Neural crest cell (in vitro differentiated cells): ENCODE results near the gene TMCC3. TPM values are rescaled to one million over a fixed set of nuclear protein-coding genes. Genes with fewer than 3 reads are reported as not detected.
A peak's percentile ranks its signal among the peaks of the same experiment; 100 is the strongest.
"Not testable (repeated sequence)": the region's sequence is repeated elsewhere in the genome, so short reads cannot be mapped to it uniquely, and the experiment has no call there.

Experiments used
- DNase-seq: peaks from one replicate; pipeline ENCODE4 v3.0.0; 2021; ENCODE audit warnings: low read depth, mixed read lengths, low spot score
- H3K27ac Mint-ChIP-seq: one replicate; pipeline ENCODE4 v1.8.0; 2021; ENCODE audit warnings: mild to moderate bottlenecking, mixed read lengths; ENCODE audit not compliant: unreplicated experiment
- H3K27me3 Mint-ChIP-seq: 2 replicates; pipeline ENCODE4 v1.8.0; 2021; ENCODE audit warnings: low read depth, mild to moderate bottlenecking, mixed read lengths
- H3K36me3 Mint-ChIP-seq: 2 replicates; pipeline ENCODE4 v1.8.0; 2021; ENCODE audit warnings: low read depth, mild to moderate bottlenecking, mixed read lengths
- H3K4me1 Mint-ChIP-seq: 2 replicates; pipeline ENCODE4 v1.8.0; 2021; ENCODE audit warnings: mixed read lengths
- H3K4me3 Mint-ChIP-seq: one replicate; pipeline ENCODE4 v1.8.0; 2021; ENCODE audit warnings: mild to moderate bottlenecking, mixed read lengths
- H3K9me3 Mint-ChIP-seq: 2 replicates; pipeline ENCODE4 v1.8.0; 2021; ENCODE audit warnings: mixed read lengths
- total RNA-seq: library from RNA; stranded (reverse); gene quantifications from 2 replicates; pipeline ENCODE4 v1.2.1, GENCODE V29; 2021
- TF ChIP-seq, protein P1 (sequence below): fragments of 200-600 bp; sonication (generic); conservative IDR thresholded peaks from 2 replicates; pipeline ENCODE4 v1.5.0; 2021; ENCODE audit warnings: antibody characterized with exemption, mild to moderate bottlenecking

The TMCC3 gene
- total RNA-seq, 1 donor from 2014 or later: 3.4 TPM

DNA sequence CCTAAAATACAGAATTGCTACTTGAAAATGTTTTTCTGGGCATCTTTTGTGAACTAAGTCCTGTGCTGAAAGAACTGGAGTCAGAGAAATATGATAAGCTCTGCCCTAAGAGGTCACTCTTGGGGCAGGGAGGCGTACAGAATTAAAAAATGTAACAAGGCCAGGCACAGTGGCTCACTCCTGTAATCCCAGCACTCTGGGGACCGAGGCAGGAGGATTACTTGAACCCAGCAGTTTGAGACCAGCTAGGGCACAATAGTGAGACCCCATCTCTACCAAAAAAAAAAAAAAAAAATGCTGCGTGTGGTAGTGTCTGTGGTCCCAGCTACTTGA lies 46.0 kb downstream of the TMCC3 start:
- H3K27me3 Mint-ChIP-seq: no peaks in the 10 kb centered on the region
- no peak overlapping the region for H3K4me3 Mint-ChIP-seq
- peaks cover under 1% of the 10 kb centered on the region for H3K4me1 Mint-ChIP-seq
- no peak overlapping the region for H3K27ac Mint-ChIP-seq
- peaks cover 5% of the 10 kb centered on the region for H3K9me3 Mint-ChIP-seq
- H3K36me3 Mint-ChIP-seq: peaks cover 10% of the 10 kb centered on the region
- TF ChIP-seq, protein P1, sequence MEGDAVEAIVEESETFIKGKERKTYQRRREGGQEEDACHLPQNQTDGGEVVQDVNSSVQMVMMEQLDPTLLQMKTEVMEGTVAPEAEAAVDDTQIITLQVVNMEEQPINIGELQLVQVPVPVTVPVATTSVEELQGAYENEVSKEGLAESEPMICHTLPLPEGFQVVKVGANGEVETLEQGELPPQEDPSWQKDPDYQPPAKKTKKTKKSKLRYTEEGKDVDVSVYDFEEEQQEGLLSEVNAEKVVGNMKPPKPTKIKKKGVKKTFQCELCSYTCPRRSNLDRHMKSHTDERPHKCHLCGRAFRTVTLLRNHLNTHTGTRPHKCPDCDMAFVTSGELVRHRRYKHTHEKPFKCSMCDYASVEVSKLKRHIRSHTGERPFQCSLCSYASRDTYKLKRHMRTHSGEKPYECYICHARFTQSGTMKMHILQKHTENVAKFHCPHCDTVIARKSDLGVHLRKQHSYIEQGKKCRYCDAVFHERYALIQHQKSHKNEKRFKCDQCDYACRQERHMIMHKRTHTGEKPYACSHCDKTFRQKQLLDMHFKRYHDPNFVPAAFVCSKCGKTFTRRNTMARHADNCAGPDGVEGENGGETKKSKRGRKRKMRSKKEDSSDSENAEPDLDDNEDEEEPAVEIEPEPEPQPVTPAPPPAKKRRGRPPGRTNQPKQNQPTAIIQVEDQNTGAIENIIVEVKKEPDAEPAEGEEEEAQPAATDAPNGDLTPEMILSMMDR: no peak
- DNase-seq: no peak

GRCh38 chr12:94603434-94604365 lies 46.7 kb downstream of the TMCC3 start:
- peaks cover 5% of the 10 kb centered on the region for H3K9me3 Mint-ChIP-seq
- peaks cover 6% of the 10 kb centered on the region for H3K4me1 Mint-ChIP-seq
- no peaks in the 10 kb centered on the region for H3K27me3 Mint-ChIP-seq
- no peak for DNase-seq
- no peak overlapping the region for H3K27ac Mint-ChIP-seq
- peaks cover 10% of the 10 kb centered on the region for H3K36me3 Mint-ChIP-seq
- TF ChIP-seq, protein P1: peak; percentile 64
- H3K4me3 Mint-ChIP-seq: no peak overlapping the region

DNA sequence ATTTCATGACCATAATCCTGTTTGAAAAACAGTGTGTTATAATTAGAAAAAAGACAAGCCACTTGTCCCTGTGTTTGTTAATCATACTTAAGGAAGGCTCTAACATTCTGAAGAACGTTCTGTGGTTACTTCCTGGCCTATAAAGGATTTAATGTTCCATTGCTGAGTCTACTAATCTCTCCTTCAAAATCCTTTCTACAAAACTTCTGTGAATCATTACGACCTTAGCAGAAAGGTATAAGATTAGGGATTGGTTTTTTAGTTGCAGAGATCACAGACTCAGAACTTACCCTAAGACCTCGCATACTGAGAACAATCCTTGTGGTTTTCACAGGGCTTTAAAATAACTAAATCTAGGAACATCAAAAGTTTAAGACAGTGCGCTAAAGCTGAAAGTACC lies 48.3 kb downstream of the TMCC3 start:
- Mint-ChIP-seq H3K4me1 (peaks cover 7% of the 10 kb centered on the region), H3K36me3 (peaks cover 4% of the 10 kb centered on the region), H3K27ac (no peak overlapping the region), H3K4me3 (no peak overlapping the region), H3K9me3 (peaks cover 3% of the 10 kb centered on the region), H3K27me3 (no peaks in the 10 kb centered on the region)
- TF ChIP-seq, protein P1: no peak
- DNase-seq: no peak

DNA sequence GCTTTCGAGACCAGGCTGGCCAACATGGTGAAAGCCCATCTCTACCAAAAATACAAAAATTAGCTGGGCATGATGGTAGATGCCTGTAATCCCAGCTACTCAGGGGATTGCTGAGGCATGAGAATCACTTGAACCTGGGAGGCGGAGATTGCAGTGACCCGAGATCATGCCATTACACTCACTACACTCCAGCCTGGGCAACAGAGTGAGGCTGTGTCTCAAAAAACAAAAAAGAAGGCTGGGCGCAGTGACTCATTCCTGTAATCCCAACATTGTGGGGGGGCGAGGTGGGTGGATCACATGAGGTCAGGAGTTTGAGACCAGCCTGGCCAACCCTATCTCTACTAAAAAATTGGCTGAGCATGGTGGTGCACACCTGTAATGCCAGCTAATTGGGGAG lies 49.0 kb downstream of the TMCC3 start:
- H3K4me1 Mint-ChIP-seq, H3K27ac Mint-ChIP-seq, H3K27me3 Mint-ChIP-seq, H3K9me3 Mint-ChIP-seq, DNase-seq, H3K4me3 Mint-ChIP-seq, H3K36me3 Mint-ChIP-seq: not testable (repeated sequence)

DNA sequence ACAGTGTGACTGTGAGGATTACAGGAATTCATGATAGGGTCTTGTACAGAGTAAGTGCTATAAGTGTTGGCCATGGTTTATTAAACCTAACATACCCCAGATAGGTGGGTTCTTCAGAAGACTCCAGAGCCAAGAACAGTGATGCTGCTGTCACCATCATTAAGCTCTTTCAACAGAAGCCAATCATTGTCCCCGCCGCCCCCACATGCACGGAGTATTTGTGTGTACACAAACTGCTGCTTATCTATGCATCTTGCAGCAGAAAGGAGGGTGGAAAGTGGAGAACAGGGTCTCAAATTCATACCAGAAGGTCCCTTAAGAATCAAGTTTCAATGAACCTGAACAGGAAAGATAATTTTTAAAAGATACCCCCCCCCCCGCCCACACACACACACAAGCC lies 51.2 kb downstream of the TMCC3 start:
- no peaks in the 10 kb centered on the region for H3K36me3 Mint-ChIP-seq
- H3K9me3 Mint-ChIP-seq: no peaks in the 10 kb centered on the region
- DNase-seq: no peak
- H3K4me3 Mint-ChIP-seq: no peak overlapping the region
- no peak overlapping the region for H3K27ac Mint-ChIP-seq
- H3K4me1 Mint-ChIP-seq: peaks cover 10% of the 10 kb centered on the region
- no peaks in the 10 kb centered on the region for H3K27me3 Mint-ChIP-seq
- TF ChIP-seq, protein P1: no peak

DNA sequence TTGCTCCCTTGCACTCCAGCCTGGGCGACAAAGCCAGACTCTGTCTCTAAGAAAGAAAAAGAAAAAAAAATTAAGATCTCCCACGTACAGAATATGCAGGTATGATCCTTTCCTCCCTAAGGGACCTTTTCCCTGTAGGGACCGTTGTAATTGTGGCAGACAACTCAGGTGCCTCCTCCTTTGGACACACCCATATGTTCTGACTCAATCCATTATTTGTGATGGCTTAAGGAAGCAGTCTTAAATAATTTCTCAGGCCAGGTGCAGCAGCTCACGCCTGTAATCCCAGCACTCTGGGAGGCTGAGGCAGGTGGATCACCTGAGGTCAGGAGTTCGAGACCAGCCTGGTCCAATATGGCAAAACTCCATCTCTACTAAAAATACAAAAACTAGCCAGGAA lies 53.1 kb downstream of the TMCC3 start:
- Mint-ChIP-seq H3K4me3 (no peak overlapping the region), H3K27me3 (no peaks in the 10 kb centered on the region)
- TF ChIP-seq, protein P1: no peak

More for the DNA sequence above, 53.1 kb downstream of the TMCC3 start:
- Mint-ChIP-seq H3K9me3 (no peaks in the 10 kb centered on the region), H3K4me1 (peaks cover 14% of the 10 kb centered on the region), H3K36me3 (no peaks in the 10 kb centered on the region), H3K27ac (no peak overlapping the region)
- DNase-seq: no peak
